Lung (tissue), 12 donors: Measurements from ENCODE around the gene SLC49A3. TPM values are rescaled to one million over a fixed set of nuclear protein-coding genes. Genes with fewer than 3 reads are reported as not detected.

ENCODE experiments used
- ATAC-seq: fragments of 200-7000 bp; cut with Tn5 transposase; one replicate; pipeline ENCODE4 v1.9.1; 2020; ENCODE audit warnings: moderate number of reproducible peaks; ENCODE audit not compliant: insufficient read depth, low FRiP score
- DNase-seq, 3 donors: peaks; one replicate each; pipeline ENCODE4 v3.0.0-alpha.2; 2013 to 2017
- H3K27ac ChIP-seq, 2 donors: one replicate each; pipeline ENCODE4 v1.5.1; 2013; ENCODE audit warnings: mild to moderate bottlenecking in 2 of 2, moderate library complexity in 2 of 2, control low read depth in 1 of 2, inconsistent platforms in 1 of 2, low read depth in 1 of 2, low read length in 1 of 2
- H3K27me3 ChIP-seq, 3 donors: one replicate each; pipeline ENCODE4 v1.5.1; 2013; ENCODE audit warnings: low read length in 2 of 3; ENCODE audit not compliant: control insufficient read depth in 3 of 3, insufficient read depth in 3 of 3
- H3K36me3 ChIP-seq, 4 donors: one replicate each; pipeline ENCODE4 v1.5.1; 2013; ENCODE audit warnings: low read length in 4 of 4, mild to moderate bottlenecking in 1 of 4, moderate library complexity in 1 of 4; ENCODE audit not compliant: control insufficient read depth in 4 of 4, insufficient read depth in 4 of 4
- H3K4me1 ChIP-seq, 5 donors: one replicate each; pipeline ENCODE4 v1.5.1; 2013; ENCODE audit warnings: low read length in 5 of 5, mild to moderate bottlenecking in 2 of 5, moderate library complexity in 1 of 5; ENCODE audit not compliant: control insufficient read depth in 5 of 5, insufficient read depth in 5 of 5
- H3K4me3 ChIP-seq: one replicate; pipeline ENCODE4 v1.5.1; 2013; ENCODE audit warnings: mild to moderate bottlenecking, control low read depth, moderate library complexity
- H3K9ac ChIP-seq, 2 donors: one replicate each; pipeline ENCODE4 v1.5.1; 2013; ENCODE audit warnings: low read length in 2 of 2, control low read depth in 1 of 2; ENCODE audit not compliant: insufficient read depth in 1 of 2
- H3K9me3 ChIP-seq, 4 donors: one replicate each; pipeline ENCODE4 v1.5.1; 2013; ENCODE audit warnings: low read length in 3 of 4, mild to moderate bottlenecking in 1 of 4, moderate library complexity in 1 of 4; ENCODE audit not compliant: control insufficient read depth in 4 of 4, insufficient read depth in 3 of 4
- WGBS, 2 donors: extraction: QIAGEN DNeasy Blood & Tissue Kit; methylation state at CpG; one replicate each; pipeline ENCODE4 v1.1.7; 2013; 5-methylcytosine and 5-hydroxymethylcytosine counted together
- polyA plus RNA-seq, 2 donors: library from polyadenylated mRNA; stranded (reverse); fragments of 200-250 nt; gene quantifications; one replicate each; pipeline ENCODE4 v1.2.1, GENCODE V29; 2013
- total RNA-seq, 2 donors: library from RNA; depleted of rRNA in 1 of 2; stranded (reverse); fragments of >200 nt in 1 of 2; gene quantifications; one replicate each; pipeline ENCODE4 v1.2.1, GENCODE V29; 2014 to 2021
- TF ChIP-seq, protein P1 (sequence below): IDR thresholded peaks from 2 replicates; pipeline ENCODE4 v1.5.1; 2012; ENCODE audit warnings: mild to moderate bottlenecking; ENCODE audit errors: control extremely low read depth, extremely low read depth
- donor health status: control.
- donor health status: control.
- donor health status: Bipolar disorder and iron deficiency.
- donor health status: healthy.
- donor health status: DM: yes; HTN: yes; CAD: no.

The SLC49A3 gene
- total and polyA plus RNA-seq, 4 donors, result 8.2 to 35.1 (median 17.7) TPM

DNA sequence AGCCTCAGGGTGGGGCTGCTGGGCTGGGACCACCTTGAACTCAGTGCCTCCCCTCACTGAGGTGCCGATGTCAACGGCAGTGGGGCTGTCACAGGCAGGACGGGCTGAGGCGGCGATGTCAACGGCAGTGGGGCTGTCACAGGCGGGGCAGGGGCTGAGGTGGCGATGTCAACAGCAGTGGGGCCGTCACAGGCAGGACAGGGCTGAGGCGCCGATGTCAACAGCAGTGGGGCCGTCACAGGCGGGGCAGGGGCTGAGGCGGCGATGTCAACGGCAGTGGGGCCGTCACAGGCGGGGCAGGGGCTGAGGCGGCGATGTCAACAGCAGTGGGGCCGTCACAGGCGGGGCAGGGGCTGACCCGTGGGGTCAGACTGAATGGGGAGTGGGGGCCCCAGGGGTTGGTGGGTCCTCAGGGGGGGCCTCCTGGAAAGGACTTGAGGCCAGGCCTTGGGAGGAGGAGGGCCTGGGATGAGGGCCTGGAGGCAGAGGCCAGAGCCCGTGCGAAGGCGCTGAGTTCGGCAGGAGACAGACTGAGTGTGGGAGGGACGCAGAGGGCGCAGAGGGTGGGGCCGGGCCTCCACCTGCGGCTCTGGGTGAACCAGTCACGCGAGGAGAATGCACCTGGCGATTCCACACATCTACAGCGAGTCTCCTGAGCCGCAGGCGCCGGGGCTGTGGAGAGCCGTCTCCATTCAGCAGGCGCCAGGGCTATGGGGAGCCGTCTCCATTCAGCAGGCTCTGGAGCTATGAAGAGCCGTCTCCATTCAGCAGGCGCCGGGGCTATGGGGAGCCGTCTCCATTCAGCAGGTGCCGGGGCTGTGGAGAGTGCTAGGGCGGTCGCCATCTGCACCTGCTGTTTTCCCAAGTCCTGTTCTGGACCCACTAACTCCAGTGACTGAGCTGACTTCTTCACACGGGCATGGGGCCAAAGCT lies 37.7 kb downstream of the SLC49A3 start:
- Histone ChIP-seq H3K36me3 (no peaks in the 10 kb centered on the region), H3K27ac (no peak overlapping the region), H3K4me1 (no peaks in the 10 kb centered on the region), H3K9ac (no peak overlapping the region), H3K9me3 (peaks cover 0 to 7% (median 0%) of the 10 kb centered on the region in 4 donors), H3K4me3 (no peak overlapping the region), H3K27me3 (peaks cover 0 to 48% (median 3%) of the 10 kb centered on the region in 3 donors)
- DNase-seq (peak in 1 of 3 donors; percentile 15), ATAC-seq (no peak)
- TF ChIP-seq, protein P1, sequence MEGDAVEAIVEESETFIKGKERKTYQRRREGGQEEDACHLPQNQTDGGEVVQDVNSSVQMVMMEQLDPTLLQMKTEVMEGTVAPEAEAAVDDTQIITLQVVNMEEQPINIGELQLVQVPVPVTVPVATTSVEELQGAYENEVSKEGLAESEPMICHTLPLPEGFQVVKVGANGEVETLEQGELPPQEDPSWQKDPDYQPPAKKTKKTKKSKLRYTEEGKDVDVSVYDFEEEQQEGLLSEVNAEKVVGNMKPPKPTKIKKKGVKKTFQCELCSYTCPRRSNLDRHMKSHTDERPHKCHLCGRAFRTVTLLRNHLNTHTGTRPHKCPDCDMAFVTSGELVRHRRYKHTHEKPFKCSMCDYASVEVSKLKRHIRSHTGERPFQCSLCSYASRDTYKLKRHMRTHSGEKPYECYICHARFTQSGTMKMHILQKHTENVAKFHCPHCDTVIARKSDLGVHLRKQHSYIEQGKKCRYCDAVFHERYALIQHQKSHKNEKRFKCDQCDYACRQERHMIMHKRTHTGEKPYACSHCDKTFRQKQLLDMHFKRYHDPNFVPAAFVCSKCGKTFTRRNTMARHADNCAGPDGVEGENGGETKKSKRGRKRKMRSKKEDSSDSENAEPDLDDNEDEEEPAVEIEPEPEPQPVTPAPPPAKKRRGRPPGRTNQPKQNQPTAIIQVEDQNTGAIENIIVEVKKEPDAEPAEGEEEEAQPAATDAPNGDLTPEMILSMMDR, result no peak
- 37 to 48% methylated on average over 45 to 49 of the region's 49 CpGs for whole genome bisulfite sequencing, 2 donors

DNA sequence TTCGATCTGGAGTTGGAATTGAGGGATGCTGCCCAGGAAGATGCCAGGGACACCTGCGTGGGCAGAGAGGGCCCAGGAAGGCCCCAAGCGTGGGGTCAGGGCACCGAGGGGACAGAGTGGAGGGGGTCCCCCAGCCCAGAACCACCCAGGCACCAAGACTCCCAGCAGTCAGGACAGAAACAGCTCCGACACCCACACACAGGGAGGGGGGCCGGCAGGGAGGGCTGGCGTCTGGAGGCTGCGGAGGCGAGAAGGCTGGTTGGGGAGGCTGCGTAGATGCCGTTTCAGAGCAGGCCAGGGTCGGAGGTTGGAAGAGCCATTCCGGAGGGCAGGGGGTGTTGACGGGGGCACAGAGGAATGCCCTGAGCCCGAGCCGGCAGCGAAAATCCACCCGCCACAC lies 38.5 kb downstream of the SLC49A3 start:
- no peaks in the 10 kb centered on the region for H3K4me1 ChIP-seq
- peaks cover 0 to 4% (median 0%) of the 10 kb centered on the region in 4 donors for H3K9me3 ChIP-seq
- H3K9ac ChIP-seq, result no peak overlapping the region
- TF ChIP-seq, protein P1, result no peak
- ATAC-seq (no peak), DNase-seq (peak in 1 of 3 donors; percentile 6)
- no peaks in the 10 kb centered on the region for H3K36me3 ChIP-seq
- H3K4me3 ChIP-seq, result no peak overlapping the region
- H3K27ac ChIP-seq, result no peak overlapping the region
- H3K27me3 ChIP-seq, result peaks cover 0 to 44% (median 3%) of the 10 kb centered on the region in 3 donors
- 76 to 88% methylated on average over 17 to 18 of the region's 18 CpGs for WGBS, 2 donors

DNA sequence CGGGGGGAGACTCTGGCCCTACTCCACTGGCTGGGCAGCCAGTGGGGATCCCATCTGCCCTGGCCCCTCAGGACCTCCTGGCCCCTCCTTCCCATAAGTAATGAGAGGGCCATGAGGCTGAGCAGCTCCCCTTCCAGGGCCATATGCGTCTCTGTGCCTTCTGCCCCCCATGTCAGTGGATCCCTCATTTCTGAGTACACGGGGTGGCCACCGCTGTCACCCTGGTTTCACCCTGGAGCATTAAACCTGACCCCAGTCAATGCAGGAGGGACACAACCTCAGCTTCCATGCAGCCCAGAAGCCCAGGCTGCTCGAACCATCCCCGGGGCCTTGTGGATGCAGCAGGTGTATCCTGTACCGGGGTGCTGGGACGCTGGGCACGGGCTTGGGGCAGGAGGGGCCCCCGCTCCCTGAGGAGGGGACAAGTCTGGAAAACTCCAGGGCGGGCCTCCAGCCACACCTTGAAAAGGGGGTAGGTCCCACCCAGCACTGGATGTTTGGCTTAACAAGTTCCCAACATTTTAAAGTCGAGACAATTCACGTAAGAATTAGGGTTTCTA lies 39.1 kb downstream of the SLC49A3 start:
- ATAC-seq (no peak), DNase-seq (no peak)
- Histone ChIP-seq H3K27ac (no peak overlapping the region), H3K9ac (no peak overlapping the region), H3K36me3 (no peaks in the 10 kb centered on the region), H3K9me3 (peaks cover 0 to 4% (median 0%) of the 10 kb centered on the region in 4 donors), H3K27me3 (peaks cover 0 to 40% (median 3%) of the 10 kb centered on the region in 3 donors), H3K4me1 (no peaks in the 10 kb centered on the region), H3K4me3 (no peak overlapping the region)
- 87 to 90% methylated on average over 13 of the region's 13 CpGs for WGBS, 2 donors
- TF ChIP-seq, protein P1, result no peak
